H1 (cell line): ENCODE data around the gene ERI2. TPM values are rescaled to one million over a fixed set of nuclear protein-coding genes. Genes with fewer than 3 reads are reported as not detected.

ENCODE experiments used
- CTCF ChIA-PET: fragments of 300-600 bp; sonication (Branson Sonifier 250); formaldehyde crosslinking; loops from one replicate; lab custom pipeline; 2021; ENCODE audit not compliant: partially characterized antibody; lab: Charles Lee
- POLR2A ChIA-PET: fragments of 300-600 bp; sonication (Branson Sonifier 250); formaldehyde crosslinking; loops from one replicate; lab custom pipeline; 2021; ENCODE audit warnings: inconsistent platforms; ENCODE audit not compliant: partially characterized antibody; lab: Charles Lee
- DNase-seq, 2 experiments: peaks; one replicate each; pipeline versions ENCODE4 v3.0.0 to v3.0.0-alpha.2; 2010 to 2022; ENCODE audit warnings: low spot score in 2 of 2, low read depth in 1 of 2, mixed read lengths in 1 of 2
- FAIRE-seq: peaks from 2 replicates; lab custom pipeline; 2011; peaks lifted over from hg19 to GRCh38; lab: Jason Lieb, UNC
- H2AFZ ChIP-seq: 2 replicates; pipeline ENCODE4 v1.8.1; 2012; ENCODE audit warnings: low read length, inconsistent platforms
- H2AK5ac ChIP-seq: 2 replicates; pipeline ENCODE4 v1.6.1; 2013; ENCODE audit warnings: low read depth, low read length
- H2BK120ac ChIP-seq: replicated peaks from 2 replicates; pipeline ENCODE3; 2013; ENCODE audit warnings: low read depth, low read length, inconsistent platforms
- H2BK12ac ChIP-seq: 2 replicates; pipeline ENCODE4 v1.6.1; 2013; ENCODE audit warnings: low read depth, low read length
- H2BK15ac ChIP-seq: 2 replicates; pipeline ENCODE4 v1.6.1; 2013; ENCODE audit warnings: low read length
- H2BK20ac ChIP-seq: 2 replicates; pipeline ENCODE4 v1.6.1; 2013; ENCODE audit warnings: low read length
- H2BK5ac ChIP-seq: 2 replicates; pipeline ENCODE4 v1.6.1; 2013; ENCODE audit warnings: low read depth, low read length
- H3K14ac ChIP-seq: 2 replicates; pipeline ENCODE4 v1.6.1; 2013; ENCODE audit warnings: inconsistent platforms; ENCODE audit not compliant: insufficient read length
- H3K18ac ChIP-seq: 2 replicates; pipeline ENCODE4 v1.6.1; 2013; ENCODE audit warnings: low read length; ENCODE audit errors: extremely low read depth
- H3K23ac ChIP-seq: 2 replicates; pipeline ENCODE4 v1.6.1; 2013; ENCODE audit warnings: inconsistent platforms; ENCODE audit not compliant: insufficient read length
- H3K23me2 ChIP-seq: 2 replicates; pipeline ENCODE4 v1.6.1; 2013; ENCODE audit warnings: low read depth, low read length
- H3K27ac ChIP-seq: 2 replicates; pipeline ENCODE4 v1.6.1; 2011; ENCODE audit warnings: low read depth, low read length, inconsistent platforms
- H3K27me3 ChIP-seq, 4 experiments: replicated peaks in 1 of 4; 1 replicate in 1 of 4; 2 replicates in 3 of 4; pipeline versions ENCODE4 v1.6.1 to v1.8.1; 2011 to 2013; ENCODE audit warnings: low read length in 3 of 4, mild to moderate bottlenecking in 3 of 4, inconsistent platforms in 2 of 4, mixed read lengths in 2 of 4, moderate library complexity in 1 of 4; ENCODE audit not compliant: control insufficient read depth in 3 of 4, insufficient read depth in 3 of 4; ENCODE audit errors: extremely low read depth in 1 of 4
- H3K36me3 ChIP-seq, 4 experiments: 2 replicates each; pipeline versions ENCODE4 v1.6.1 to v1.8.1; 2011 to 2013; ENCODE audit warnings: mild to moderate bottlenecking in 4 of 4, low read length in 3 of 4, moderate library complexity in 2 of 4, control low read depth in 1 of 4, inconsistent platforms in 1 of 4; ENCODE audit not compliant: insufficient read depth in 4 of 4, control insufficient read depth in 2 of 4
- H3K4ac ChIP-seq: replicated peaks from 2 replicates; pipeline ENCODE3; 2013; ENCODE audit warnings: low read length, low read depth, mixed read lengths, inconsistent platforms; ENCODE audit not compliant: insufficient read length
- H3K4me1 ChIP-seq, 4 experiments: replicated peaks in 1 of 4; 1 replicate in 1 of 4; 2 replicates in 3 of 4; pipeline versions ENCODE4 v1.6.1 to v1.8.1; 2011 to 2013; ENCODE audit warnings: low read length in 3 of 4, inconsistent platforms in 2 of 4, mixed read lengths in 1 of 4; ENCODE audit not compliant: insufficient read depth in 4 of 4, control insufficient read depth in 3 of 4
- H3K4me2 ChIP-seq, 2 experiments: 2 replicates each; pipeline versions ENCODE4 v1.6.1 to v1.8.1; 2011 to 2013; ENCODE audit warnings: low read depth in 2 of 2, low read length in 2 of 2, control low read depth in 1 of 2, inconsistent platforms in 1 of 2, mild to moderate bottlenecking in 1 of 2; ENCODE audit not compliant: insufficient read depth in 1 of 2
- H3K4me3 ChIP-seq, 4 experiments: fragments of 200-600, 300-600 bp in 1 of 4; sonication (generic), shearing (Covaris generic), sonication (Bioruptor Twin) in 1 of 4; 2 replicates each; pipeline versions ENCODE4 v1.5.1 to v1.8.1; 2011 to 2016; ENCODE audit warnings: low read length in 4 of 4, low read depth in 3 of 4, control low read depth in 2 of 4, inconsistent platforms in 2 of 4, mild to moderate bottlenecking in 2 of 4, mixed read lengths in 1 of 4, moderate library complexity in 1 of 4; ENCODE audit not compliant: insufficient read depth in 2 of 4; ENCODE audit errors: extremely low read depth in 1 of 4
- H3K56ac ChIP-seq: replicated peaks from 2 replicates; pipeline ENCODE3; 2013; ENCODE audit warnings: low read depth, mild to moderate bottlenecking, mixed read lengths, low read length, inconsistent platforms; ENCODE audit not compliant: insufficient read length
- H3K79me1 ChIP-seq: 2 replicates; pipeline ENCODE4 v1.6.1; 2013; ENCODE audit warnings: low read depth, low read length, control low read depth
- H3K79me2 ChIP-seq, 2 experiments: 2 replicates each; pipeline versions ENCODE4 v1.6.1 to v1.8.1; 2012 to 2013; ENCODE audit warnings: low read length in 2 of 2, mild to moderate bottlenecking in 2 of 2, inconsistent platforms in 1 of 2; ENCODE audit not compliant: insufficient read depth in 2 of 2, control insufficient read depth in 1 of 2
- H3K9ac ChIP-seq, 4 experiments: replicated peaks in 1 of 4; 1 replicate in 1 of 4; 2 replicates in 3 of 4; pipeline versions ENCODE4 v1.6.1 to v1.8.1; 2011 to 2013; ENCODE audit warnings: low read depth in 3 of 4, low read length in 3 of 4, control low read depth in 2 of 4, mild to moderate bottlenecking in 2 of 4, moderate library complexity in 2 of 4, inconsistent platforms in 1 of 4; ENCODE audit errors: extremely low read depth in 1 of 4
- H3K9me3 ChIP-seq, 2 experiments: 2 replicates each; pipeline versions ENCODE4 v1.6.1 to v1.8.1; 2012 to 2013; ENCODE audit warnings: mild to moderate bottlenecking in 2 of 2, moderate library complexity in 2 of 2, control low read depth in 1 of 2, inconsistent platforms in 1 of 2, low read depth in 1 of 2, low read length in 1 of 2, mixed read lengths in 1 of 2; ENCODE audit not compliant: insufficient read depth in 2 of 2
- H4K20me1 ChIP-seq, 2 experiments: replicated peaks in 1 of 2; 2 replicates each; pipeline versions ENCODE3 to v1.8.1; 2011 to 2013; ENCODE audit warnings: inconsistent platforms in 2 of 2, low read length in 2 of 2, mild to moderate bottlenecking in 1 of 2; ENCODE audit not compliant: insufficient read depth in 2 of 2, control insufficient read depth in 1 of 2
- H4K5ac ChIP-seq: 2 replicates; pipeline ENCODE4 v1.6.1; 2013; ENCODE audit warnings: low read length, low read depth, mixed read lengths, inconsistent platforms; ENCODE audit not compliant: insufficient read length
- H4K8ac ChIP-seq: 2 replicates; pipeline ENCODE4 v1.8.0; 2013; ENCODE audit warnings: mild to moderate bottlenecking, moderate library complexity, low read length, inconsistent platforms; ENCODE audit not compliant: insufficient read depth; ENCODE audit errors: extremely low read depth
- H4K91ac ChIP-seq: replicated peaks from 2 replicates; pipeline ENCODE3; 2013; ENCODE audit warnings: low read length, mixed read lengths, inconsistent platforms; ENCODE audit not compliant: insufficient read length
- CTBP2 ChIP-seq: IDR thresholded peaks from 2 replicates; pipeline ENCODE4 v1.7.0; 2011; ENCODE audit warnings: borderline replicate concordance, mild to moderate bottlenecking, moderate library complexity, mixed read lengths, low read length; ENCODE audit not compliant: insufficient read depth, insufficient read length
- WGBS, 2 experiments: shearing (Covaris generic) in 1 of 2; methylation state at CpG; one replicate each; pipeline versions ENCODE4 v1.1.6 to v1.1.7; 2013 to 2015; ENCODE audit warnings: low lambda C conversion rate in 2 of 2, mixed read lengths in 2 of 2, inconsistent platforms in 1 of 2, low coverage in 1 of 2, missing lambda C conversion rate in 1 of 2; ENCODE audit not compliant: insufficient replicate concordance in 2 of 2, insufficient coverage in 1 of 2, insufficient read length in 1 of 2; ENCODE audit errors: extremely low coverage in 1 of 2, missing lambda C conversion rate in 1 of 2; 5-methylcytosine and 5-hydroxymethylcytosine counted together
- polyA plus RNA-seq, 7 experiments: library from polyadenylated mRNA; depleted of rRNA in 3 of 7; stranded (reverse) in 5 of 7; unstranded in 2 of 7; fragments of >200 nt in 5 of 7; fragments of 200-250 nt in 2 of 7; gene quantifications; 1 replicate in 5 of 7; 2 replicates in 1 of 7; 4 replicates in 1 of 7; pipeline versions ENCODE4 v1.2.1 to v1.2.3, GENCODE V29; 2011 to 2013; ENCODE audit warnings: missing spikeins in 2 of 7, mixed read lengths in 2 of 7
- total RNA-seq: library from RNA; stranded (reverse); fragmentation: NEBNext Ultra II Directional; extraction: Animal tissue kit (Norgen Biotek cat#: 25700); gene quantifications from 2 replicates; pipeline ENCODE4 v1.2.1, GENCODE V29; 2021

ERI2 gene
- total and polyA plus RNA-seq, 2 of the 8 experiments (the other 6 are each of a cell fraction or from before 2014, with no cell fraction given): 11.0 to 12.6 TPM

DNA sequence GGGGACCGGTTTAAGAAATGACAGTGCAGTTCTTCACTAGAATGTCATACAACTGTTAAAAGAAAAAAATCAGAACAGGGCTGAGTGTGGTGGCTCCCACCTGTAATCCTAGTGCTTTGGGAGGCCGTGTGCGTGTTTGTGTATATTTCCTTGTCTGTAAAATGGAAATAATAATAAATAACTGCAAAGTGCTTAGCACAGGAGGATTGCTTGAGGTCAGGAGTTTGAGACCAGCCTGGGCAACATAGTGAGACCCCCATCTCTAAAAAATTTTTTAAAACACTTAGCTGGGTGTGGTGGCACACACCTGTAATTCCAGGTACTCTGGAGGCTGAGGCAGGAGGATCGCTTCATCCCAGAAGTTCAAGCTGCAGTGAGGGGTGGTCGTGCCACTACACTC lies 40.0 kb downstream of the ERI2 start:
- no peak for DNase-seq
- Histone ChIP-seq H3K9me3 (no peaks in the 10 kb centered on the region; a peak in 1 of 4 replicates), H3K4me2 (no peak overlapping the region), H3K79me1 (no peaks in the 10 kb centered on the region), H3K23ac (no peak overlapping the region), H4K91ac (no peak overlapping the region), H2BK20ac (no peak overlapping the region), H3K4me3 (no peak overlapping the region), H3K18ac (no peak overlapping the region), H3K9ac (no peak overlapping the region), H3K4ac (no peak overlapping the region), H2BK5ac (no peak overlapping the region), H3K27me3 (no peaks in the 10 kb centered on the region; a peak in 1 of 7 replicates), H3K14ac (no peak overlapping the region), H2BK12ac (no peak overlapping the region), H3K56ac (no peak overlapping the region), H4K20me1 (no peaks in the 10 kb centered on the region), H3K27ac (no peak overlapping the region), H3K4me1 (no peaks in the 10 kb centered on the region; a peak in 1 of 7 replicates), H3K23me2 (no peaks in the 10 kb centered on the region), H2AFZ (no peak overlapping the region), H2BK15ac (no peak overlapping the region), H3K79me2 (no peaks in the 10 kb centered on the region), H2AK5ac (no peak overlapping the region), H4K5ac (no peak overlapping the region), H2BK120ac (no peak overlapping the region), H3K36me3 (no peaks in the 10 kb centered on the region), H4K8ac (no peak overlapping the region)
- ChIA-PET POLR2A (interaction anchor here (1.9 kb wide), 1 partner anchor 8 kb away, joined by 6 read pairs; no protein-coding TSS in a partner anchor), CTCF (interaction anchor here (1.1 kb wide), 1 partner anchor 9 kb away, joined by 7 read pairs; no protein-coding TSS in a partner anchor)
- TF ChIP-seq CTBP2: no peak
- 89% methylated on average over 5 of the region's 5 CpGs; no CpG with 5 or more reads in 1 of the 2 experiments for WGBS, 2 experiments
- no peak for FAIRE-seq
